Measurements from ENCODE around the gene EMC7.

The EMC7 gene

GRCh38 chr15:34106423-34106822 is 4.8 kb upstream of the EMC7 start:
- DNase-seq: no peak

GRCh38 chr15:34102175-34102925 is 688 bp upstream of the EMC7 start:
- Histone ChIP-seq H3K27ac (peak overlapping the region; percentile 89), H3K27me3 (replicated peaks) (no peaks in the 10 kb centered on the region), H3K4me3 (ENCODE audit: low read depth, low read length) (peak overlapping the region; percentile 99), H3K36me3 (replicated peaks) (no peaks in the 10 kb centered on the region)
- in situ Hi-C loops (cut with HindIII; ENCODE audit: low pct_ligation_motif_present, low sequenced_read_pairs): no loop called here
- no peak for TF ChIP-seq CTCF (IDR thresholded peaks at IDR 0.05; ENCODE audit: low read depth, low read length, missing control alignments)
- no peak for DNase-seq

More at GRCh38 chr15:34106423-34106822, 4.8 kb upstream of the EMC7 start:
- H3K36me3 ChIP-seq (replicated peaks): no peaks in the 10 kb centered on the region
- no peak overlapping the region for H3K4me3 ChIP-seq (ENCODE audit: low read depth, low read length)
- in situ Hi-C loops (cut with HindIII; ENCODE audit: low pct_ligation_motif_present, low sequenced_read_pairs): no loop called here
- H3K27ac ChIP-seq: no peak overlapping the region
- no peaks in the 10 kb centered on the region for H3K27me3 ChIP-seq (replicated peaks)
- TF ChIP-seq CTCF (IDR thresholded peaks at IDR 0.05; ENCODE audit: low read depth, low read length, missing control alignments): no peak

DNA sequence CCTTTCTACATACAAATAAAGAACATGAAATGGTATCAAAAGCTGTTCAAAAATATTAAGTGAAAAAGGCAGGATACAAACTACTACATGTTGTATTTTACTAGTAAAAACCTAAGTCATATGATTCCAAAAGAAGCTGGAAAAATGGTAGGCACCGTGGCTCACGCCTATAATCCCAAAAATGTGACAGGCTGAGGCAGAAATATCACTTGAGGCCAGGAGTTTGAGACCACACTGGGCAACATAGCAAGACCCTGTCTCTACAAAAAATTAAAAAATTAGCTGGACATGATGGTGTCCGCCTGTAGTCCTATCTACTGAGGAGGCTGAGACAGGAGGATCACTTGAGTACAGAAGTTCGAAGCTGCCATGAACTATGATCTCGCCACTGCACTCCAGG is 1.7 kb downstream of the EMC7 start:
- Histone ChIP-seq H3K4me3 (ENCODE audit: low read depth, low read length) (no peak overlapping the region), H3K27ac (no peak overlapping the region), H3K27me3 (replicated peaks) (no peaks in the 10 kb centered on the region), H3K36me3 (replicated peaks) (no peaks in the 10 kb centered on the region)
- no peak for TF ChIP-seq CTCF (IDR thresholded peaks at IDR 0.05; ENCODE audit: low read depth, low read length, missing control alignments)
- in situ Hi-C loops (cut with HindIII; ENCODE audit: low pct_ligation_motif_present, low sequenced_read_pairs): no loop called here
- DNase-seq: no peak

GRCh38 chr15:34085746-34086145 is 15.9 kb downstream of the EMC7 start:
- H3K36me3 ChIP-seq (replicated peaks): peaks cover 28% of the 10 kb centered on the region
- no peak for DNase-seq
- H3K27ac ChIP-seq: no peak overlapping the region
- H3K4me3 ChIP-seq (ENCODE audit: low read depth, low read length): no peak overlapping the region
- no peaks in the 10 kb centered on the region for H3K27me3 ChIP-seq (replicated peaks)
- in situ Hi-C loops (cut with HindIII; ENCODE audit: low pct_ligation_motif_present, low sequenced_read_pairs): no loop called here
- TF ChIP-seq CTCF (IDR thresholded peaks at IDR 0.05; ENCODE audit: low read depth, low read length, missing control alignments): no peak

DNA sequence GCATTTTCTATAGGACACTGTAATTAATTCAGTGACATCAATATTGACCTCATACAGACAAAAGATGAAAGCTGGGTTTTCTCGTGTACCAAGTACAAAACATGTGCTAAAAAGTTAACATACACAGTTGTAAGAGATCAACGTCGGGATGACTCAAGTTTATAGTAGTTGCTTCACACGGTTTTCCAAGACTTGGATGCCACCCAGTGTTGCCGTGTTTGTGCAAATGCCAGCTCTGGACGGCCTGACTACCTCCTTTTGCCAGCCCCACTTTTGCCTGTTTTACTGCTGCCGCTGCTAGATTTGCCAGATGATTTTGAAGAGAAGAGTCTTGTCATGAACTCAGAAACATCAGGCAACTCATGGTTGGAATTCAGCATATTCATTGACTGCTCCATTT is 17.6 kb downstream of the EMC7 start:
- H3K36me3 ChIP-seq (replicated peaks): peaks cover 24% of the 10 kb centered on the region
- no peak for DNase-seq
- H3K4me3 ChIP-seq (ENCODE audit: low read depth, low read length): no peak overlapping the region
- H3K27me3 ChIP-seq (replicated peaks): no peaks in the 10 kb centered on the region
- no peak overlapping the region for H3K27ac ChIP-seq
- no peak for TF ChIP-seq CTCF (IDR thresholded peaks at IDR 0.05; ENCODE audit: low read depth, low read length, missing control alignments)
- in situ Hi-C loops (cut with HindIII; ENCODE audit: low pct_ligation_motif_present, low sequenced_read_pairs): no loop called here

GRCh38 chr15:34079904-34080303 is 21.8 kb downstream of the EMC7 start:
- H3K27me3 ChIP-seq (replicated peaks): no peaks in the 10 kb centered on the region
- H3K27ac ChIP-seq: no peak overlapping the region
- in situ Hi-C loops (cut with HindIII; ENCODE audit: low pct_ligation_motif_present, low sequenced_read_pairs): no loop called here
- TF ChIP-seq CTCF (IDR thresholded peaks at IDR 0.05; ENCODE audit: low read depth, low read length, missing control alignments): no peak
- H3K4me3 ChIP-seq (ENCODE audit: low read depth, low read length): no peak overlapping the region
- peaks cover 6% of the 10 kb centered on the region for H3K36me3 ChIP-seq (replicated peaks)
- DNase-seq: no peak

Data from brain microvascular endothelial cell (primary cell).